ENCODE data around the gene CCDC8. TPM values are rescaled to one million over a fixed set of nuclear protein-coding genes. Genes with fewer than 3 reads are reported as not detected.
"Not testable (repeated sequence)": the region's sequence is repeated elsewhere in the genome, so short reads cannot be mapped to it uniquely, and the experiment has no call there.

The CCDC8 gene
- total RNA-seq, 3 donors from 2014 or later, result 0.75 to 3.4 (median 1.7) TPM

DNA sequence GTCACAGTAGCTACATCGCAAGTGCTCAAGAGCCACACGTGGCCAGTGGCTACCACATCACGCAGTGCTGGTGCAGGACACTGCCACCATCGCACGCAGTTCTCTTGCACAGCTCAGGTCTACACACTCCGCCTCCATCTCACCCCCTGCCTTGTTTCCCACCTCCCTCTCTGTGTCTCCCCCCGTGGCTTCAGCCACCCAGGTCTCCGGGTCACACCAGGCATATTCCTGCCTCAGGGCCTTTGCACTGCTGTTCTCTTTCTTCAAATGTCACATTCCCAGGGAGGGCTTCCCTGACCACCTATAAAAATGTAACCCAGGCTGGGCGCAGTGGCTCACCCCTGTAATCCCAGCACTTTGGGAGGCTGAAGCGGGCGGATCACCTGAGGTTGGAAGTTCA lies 10.6 kb downstream of the CCDC8 start:
- Histone ChIP-seq H3K4me3 (no peak overlapping the region), H3K9me3 (no peaks in the 10 kb centered on the region), H3K36me3 (ENCODE audit: low read depth) (no peaks in the 10 kb centered on the region), H3K4me1 (ENCODE audit: low read depth) (no peaks in the 10 kb centered on the region)
- DNase-seq, result peak in 1 of 3 donors; percentile 22
- TF ChIP-seq, protein P1, sequence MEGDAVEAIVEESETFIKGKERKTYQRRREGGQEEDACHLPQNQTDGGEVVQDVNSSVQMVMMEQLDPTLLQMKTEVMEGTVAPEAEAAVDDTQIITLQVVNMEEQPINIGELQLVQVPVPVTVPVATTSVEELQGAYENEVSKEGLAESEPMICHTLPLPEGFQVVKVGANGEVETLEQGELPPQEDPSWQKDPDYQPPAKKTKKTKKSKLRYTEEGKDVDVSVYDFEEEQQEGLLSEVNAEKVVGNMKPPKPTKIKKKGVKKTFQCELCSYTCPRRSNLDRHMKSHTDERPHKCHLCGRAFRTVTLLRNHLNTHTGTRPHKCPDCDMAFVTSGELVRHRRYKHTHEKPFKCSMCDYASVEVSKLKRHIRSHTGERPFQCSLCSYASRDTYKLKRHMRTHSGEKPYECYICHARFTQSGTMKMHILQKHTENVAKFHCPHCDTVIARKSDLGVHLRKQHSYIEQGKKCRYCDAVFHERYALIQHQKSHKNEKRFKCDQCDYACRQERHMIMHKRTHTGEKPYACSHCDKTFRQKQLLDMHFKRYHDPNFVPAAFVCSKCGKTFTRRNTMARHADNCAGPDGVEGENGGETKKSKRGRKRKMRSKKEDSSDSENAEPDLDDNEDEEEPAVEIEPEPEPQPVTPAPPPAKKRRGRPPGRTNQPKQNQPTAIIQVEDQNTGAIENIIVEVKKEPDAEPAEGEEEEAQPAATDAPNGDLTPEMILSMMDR (IDR thresholded peaks at IDR 0.05), result no peak
- ATAC-seq, result no peak
- intact Hi-C loops (cut with DNase I, micrococcal nuclease), result loop anchor here (5.0 kb wide), 1 partner anchor 85 kb away; no protein-coding TSS in a partner anchor

DNA sequence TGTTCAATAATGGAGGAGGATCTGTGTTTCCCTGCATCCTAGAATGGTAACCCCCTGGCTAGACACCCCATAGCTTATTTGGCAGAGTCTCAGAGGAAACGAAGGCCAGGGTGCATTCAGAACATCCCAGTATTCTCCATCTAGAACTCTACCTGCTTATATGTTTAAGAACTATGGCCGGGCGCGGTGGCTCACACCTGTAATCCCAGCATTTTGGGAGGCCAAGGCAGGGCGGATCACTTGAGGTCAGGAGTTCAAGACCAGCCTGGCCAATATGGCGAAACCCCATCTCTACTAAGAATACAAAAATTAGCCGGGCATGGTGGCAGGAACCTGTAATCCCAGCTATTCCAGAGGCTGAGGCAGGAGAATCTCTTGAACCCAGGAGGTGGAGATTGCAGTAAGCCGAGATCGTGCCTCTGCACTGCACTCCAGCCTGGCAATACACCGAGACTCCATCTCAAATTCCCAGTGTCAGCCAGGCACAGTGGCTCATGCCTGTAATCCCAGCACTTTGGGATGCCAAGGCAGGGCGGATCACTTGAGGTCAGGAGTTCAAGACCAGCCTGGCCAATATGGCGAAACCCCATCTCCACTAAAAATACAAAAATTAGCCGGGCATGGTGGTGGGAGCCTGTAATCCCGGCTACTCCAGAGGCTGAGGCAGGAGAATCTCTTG lies 15.4 kb downstream of the CCDC8 start:
- H3K4me1 ChIP-seq (ENCODE audit: low read depth); intact Hi-C loops (cut with DNase I, micrococcal nuclease); H3K36me3 ChIP-seq (ENCODE audit: low read depth); H3K9me3 ChIP-seq; ATAC-seq; H3K4me3 ChIP-seq: not testable (repeated sequence)
- peak in 2 of 3 donors; percentile 20 for DNase-seq

DNA sequence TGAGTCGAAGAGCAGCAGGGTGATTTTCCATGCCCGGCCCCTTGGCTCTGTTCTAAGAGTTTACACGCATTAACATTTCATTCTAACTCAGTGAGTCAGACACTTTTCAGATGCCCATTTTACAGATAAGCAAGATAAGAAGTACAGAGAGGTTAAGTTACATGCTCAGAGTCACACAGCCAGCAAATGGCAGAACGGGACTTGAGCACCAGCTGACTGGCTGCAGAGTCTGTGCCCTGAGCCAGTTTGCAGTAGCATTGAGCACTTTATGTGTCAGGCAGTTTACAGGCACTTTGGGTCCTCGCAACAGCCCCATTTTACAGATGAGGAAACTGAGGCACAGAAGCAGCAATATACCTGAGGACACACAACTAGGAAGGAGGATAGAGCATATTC lies 19.0 kb downstream of the CCDC8 start:
- ATAC-seq (no peak), DNase-seq (peak in 1 of 3 donors; percentile 6)
- intact Hi-C loops (cut with DNase I, micrococcal nuclease), result no loop called here
- TF ChIP-seq, protein P1 (IDR thresholded peaks at IDR 0.05), result no peak
- H3K9me3 ChIP-seq, result no peaks in the 10 kb centered on the region
- H3K36me3 ChIP-seq (ENCODE audit: low read depth), result no peaks in the 10 kb centered on the region
- no peak overlapping the region for H3K4me3 ChIP-seq
- no peaks in the 10 kb centered on the region for H3K4me1 ChIP-seq (ENCODE audit: low read depth)

DNA sequence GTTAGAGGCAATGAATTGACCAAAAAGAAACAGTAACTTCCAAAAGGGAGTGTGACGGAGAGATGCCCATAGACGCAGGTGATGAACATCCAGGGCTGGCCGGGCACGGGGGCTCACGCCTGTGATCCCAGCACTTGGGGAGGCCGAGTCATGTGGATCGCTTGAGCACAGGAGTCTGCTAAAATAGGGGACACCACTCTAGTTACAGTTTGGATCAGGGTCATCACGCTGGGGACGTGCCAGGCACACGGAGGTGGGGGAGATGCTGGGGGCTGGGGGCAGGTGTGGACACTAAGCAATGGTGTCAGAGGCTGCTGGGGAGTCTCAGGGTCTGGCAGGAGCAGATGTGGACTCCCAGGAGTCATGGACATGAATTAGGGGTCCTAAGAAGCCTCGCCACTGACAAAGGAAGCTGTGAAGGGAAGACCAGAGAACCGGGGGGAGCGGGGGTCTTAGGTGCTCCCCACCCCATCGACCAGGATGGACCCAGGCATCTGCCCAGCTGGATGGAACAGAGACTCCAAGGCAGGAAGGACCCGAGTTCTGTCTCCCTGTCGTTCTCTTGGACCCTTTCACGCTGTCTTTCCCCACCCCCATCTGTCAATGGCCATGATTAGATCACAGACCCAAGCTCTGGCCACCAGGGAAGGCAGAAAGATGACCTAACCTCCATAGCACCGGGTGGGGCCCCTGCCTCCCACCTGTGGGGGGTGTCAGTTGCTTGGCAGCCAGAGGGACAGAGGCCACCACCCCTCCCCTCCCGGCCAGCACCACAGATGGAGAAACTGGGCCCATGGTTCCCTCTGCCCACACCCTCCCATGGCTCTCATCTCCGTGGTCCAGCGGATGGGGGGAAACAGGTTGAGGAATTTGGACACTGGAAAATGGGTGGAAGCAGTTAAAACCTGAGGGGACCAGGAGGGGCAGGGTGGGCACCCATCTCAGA lies 19.6 kb downstream of the CCDC8 start:
- Histone ChIP-seq H3K9me3 (no peaks in the 10 kb centered on the region), H3K4me1 (ENCODE audit: low read depth) (no peaks in the 10 kb centered on the region), H3K36me3 (ENCODE audit: low read depth) (no peaks in the 10 kb centered on the region), H3K4me3 (no peak overlapping the region)
- intact Hi-C loops (cut with DNase I, micrococcal nuclease), result no loop called here
- TF ChIP-seq, protein P1 (IDR thresholded peaks at IDR 0.05), result no peak
- DNase-seq (peak in 2 of 3 donors; percentile 23 to 42), ATAC-seq (no peak)

DNA sequence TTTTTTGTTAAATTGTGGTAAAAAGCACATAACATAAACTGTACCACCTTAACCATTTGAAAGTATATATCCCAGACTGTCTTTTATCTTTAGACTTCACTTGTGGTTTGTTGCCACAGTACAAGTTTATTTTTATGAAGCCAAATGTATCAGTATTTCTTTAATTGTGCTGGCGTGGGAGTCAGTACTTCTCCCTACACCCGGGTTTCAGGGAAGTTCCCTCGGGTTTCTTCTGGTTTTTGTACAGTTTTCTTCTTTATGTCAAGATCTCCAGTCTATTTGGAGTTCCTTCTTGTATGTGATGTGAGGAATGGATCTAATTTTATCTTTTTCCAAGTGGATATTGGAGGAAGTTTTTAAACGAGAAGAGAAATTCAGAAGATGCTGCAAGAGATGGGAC lies 20.5 kb downstream of the CCDC8 start:
- Histone ChIP-seq H3K36me3 (ENCODE audit: low read depth) (no peaks in the 10 kb centered on the region), H3K9me3 (no peaks in the 10 kb centered on the region), H3K4me1 (ENCODE audit: low read depth) (no peaks in the 10 kb centered on the region), H3K4me3 (no peak overlapping the region)
- TF ChIP-seq, protein P1 (IDR thresholded peaks at IDR 0.05), result no peak
- ATAC-seq, result no peak
- DNase-seq, result no peak
- intact Hi-C loops (cut with DNase I, micrococcal nuclease), result no loop called here
